B cell (primary cell): ENCODE measurements around the gene MRPS2. TPM values are rescaled to one million over a fixed set of nuclear protein-coding genes. Genes with fewer than 3 reads are reported as not detected.

Experiments used
- ATAC-seq: fragments of 200-7000 bp; cut with Tn5 transposase; one replicate; pipeline ENCODE4 v1.10.0; 2021; ENCODE audit warnings: low read depth, mild to moderate bottlenecking, moderate number of reproducible peaks, moderate library complexity
- CTCF ChIA-PET: fragments of 350-600 bp; sonication (Branson Sonifier 250); formaldehyde crosslinking; loops from one replicate; lab custom pipeline; 2021; ENCODE audit warnings: antibody characterized with exemption, inconsistent platforms; lab: Charles Lee
- POLR2A ChIA-PET: fragments of 350-600 bp; sonication (Branson Sonifier 250); formaldehyde crosslinking; loops from one replicate; lab custom pipeline; 2021; ENCODE audit warnings: antibody characterized with exemption; lab: Charles Lee
- DNase-seq: peaks from one replicate; pipeline ENCODE4 v3.0.0; 2013
- H2AFZ ChIP-seq: 2 replicates; pipeline ENCODE4 v1.6.1; 2012; ENCODE audit warnings: mild to moderate bottlenecking, low read depth, low read length; ENCODE audit not compliant: insufficient read depth, poor library complexity, severe bottlenecking
- H3K27ac ChIP-seq, 2 donors: 1 replicate in 1 of 2; 2 replicates in 1 of 2; pipeline ENCODE4 v1.5.1; 2012 to 2013; ENCODE audit warnings: low read length in 2 of 2, mild to moderate bottlenecking in 2 of 2, moderate library complexity in 1 of 2
- H3K27me3 ChIP-seq, 4 experiments: fragments of 200-600 bp in 1 of 4; sonication (generic) in 1 of 4; replicated peaks in 1 of 4; 1 replicate in 2 of 4; 2 replicates in 2 of 4; pipeline versions ENCODE4 v1.6.1 to v1.7.0; 2013 to 2016; ENCODE audit warnings: low read length in 3 of 4, mild to moderate bottlenecking in 2 of 4, mixed read lengths in 1 of 4, moderate library complexity in 1 of 4; ENCODE audit not compliant: insufficient read depth in 4 of 4, control insufficient read depth in 3 of 4; ENCODE audit errors: control extremely low read depth in 1 of 4
- H3K36me3 ChIP-seq, 2 experiments: replicated peaks in 1 of 2; 1 replicate in 1 of 2; 2 replicates in 1 of 2; pipeline versions ENCODE4 v1.6.1 to v1.7.1; 2013; ENCODE audit warnings: low read length in 1 of 2; ENCODE audit not compliant: insufficient read depth in 2 of 2, control insufficient read depth in 1 of 2; ENCODE audit errors: control extremely low read depth in 1 of 2, extremely low read depth in 1 of 2
- H3K4me1 ChIP-seq, 2 donors: fragments of 200-600 bp in 1 of 2; sonication (generic) in 1 of 2; 1 replicate in 1 of 2; 2 replicates in 1 of 2; pipeline versions ENCODE4 v1.5.1 to v1.6.1; 2013 to 2017; ENCODE audit warnings: low read length in 2 of 2; ENCODE audit not compliant: control insufficient read depth in 2 of 2, insufficient read depth in 2 of 2
- H3K4me2 ChIP-seq: replicated peaks from 2 replicates; pipeline ENCODE3; 2012; ENCODE audit warnings: mild to moderate bottlenecking, low read depth, low read length; ENCODE audit not compliant: poor library complexity, severe bottlenecking
- H3K4me3 ChIP-seq, 5 experiments: fragments of 200-600 bp in 1 of 5; sonication (generic) in 1 of 5; 1 replicate in 3 of 5; 2 replicates in 2 of 5; pipeline versions ENCODE4 v1.5.1 to v1.7.0; 2011 to 2016; ENCODE audit warnings: low read length in 4 of 5, mild to moderate bottlenecking in 4 of 5, low read depth in 2 of 5, control low read depth in 1 of 5, moderate library complexity in 1 of 5; ENCODE audit not compliant: insufficient read depth in 1 of 5; ENCODE audit errors: control extremely low read depth in 1 of 5, extremely low read depth in 1 of 5
- H3K79me2 ChIP-seq: fragments of 200-600 bp; sonication (generic); one replicate; pipeline ENCODE4 v1.6.0; 2016; ENCODE audit warnings: low read length; ENCODE audit not compliant: control insufficient read depth, insufficient read depth
- H3K9ac ChIP-seq: fragments of 200-600 bp; sonication (generic); 2 replicates; pipeline ENCODE4 v1.6.1; 2017; ENCODE audit warnings: mild to moderate bottlenecking, low read length, moderate library complexity
- H3K9me3 ChIP-seq, 3 donors: one replicate each; pipeline versions ENCODE4 v1.6.1 to v1.7.1; 2013; ENCODE audit warnings: low read length in 2 of 3; ENCODE audit not compliant: control insufficient read depth in 2 of 3, insufficient read depth in 1 of 3; ENCODE audit errors: control extremely low read depth in 1 of 3
- H4K20me1 ChIP-seq: 2 replicates; pipeline ENCODE4 v1.6.0; 2012; ENCODE audit warnings: mild to moderate bottlenecking, low read length; ENCODE audit not compliant: insufficient read depth, control insufficient read depth, poor library complexity, severe bottlenecking
- H3K27ac Mint-ChIP-seq: one replicate; pipeline ENCODE4 v1.8.0; 2021; ENCODE audit warnings: mixed read lengths
- H3K27me3 Mint-ChIP-seq: one replicate; pipeline ENCODE4 v1.8.0; 2021; ENCODE audit warnings: mixed read lengths
- H3K4me1 Mint-ChIP-seq: one replicate; pipeline ENCODE4 v1.8.0; 2021; ENCODE audit warnings: mixed read lengths
- H3K4me3 Mint-ChIP-seq: one replicate; pipeline ENCODE4 v1.8.0; 2021; ENCODE audit warnings: mixed read lengths
- H3K9me3 Mint-ChIP-seq: one replicate; pipeline ENCODE4 v1.8.0; 2022; ENCODE audit warnings: mixed read lengths; ENCODE audit not compliant: insufficient read depth
- CTCF ChIP-seq: fragments of 200-600 bp; IDR thresholded peaks from one replicate; pipeline ENCODE4 v1.8.0; 2022; ENCODE audit warnings: antibody characterized with exemption, mild to moderate bottlenecking
- EZH2 ChIP-seq: IDR thresholded peaks from 2 replicates; pipeline ENCODE4 v1.6.1; 2012; ENCODE audit warnings: borderline replicate concordance, low read depth, mild to moderate bottlenecking, moderate library complexity, low read length; ENCODE audit not compliant: insufficient read depth, poor library complexity, severe bottlenecking
- WGBS: methylation state at CpG from one replicate; pipeline ENCODE4 v1.1.5; 2013; ENCODE audit warnings: missing lambda C conversion rate; ENCODE audit not compliant: insufficient coverage; 5-methylcytosine and 5-hydroxymethylcytosine counted together
- intact Hi-C: fragments of 100-400 bp; cut with micrococcal nuclease; formaldehyde crosslinking; loops from one replicate; pipeline ENCODE4 v1.10.0; 2022
- polyA plus RNA-seq: library from polyadenylated mRNA; depleted of rRNA; stranded (reverse); fragments of >200 nt; gene quantifications from 2 replicates; pipeline ENCODE4 v1.2.3, GENCODE V29; 2012
- total RNA-seq, 2 donors: library from RNA; stranded (reverse); fragments of 120-200 nt in 1 of 2; gene quantifications; 1 replicate in 1 of 2; 2 replicates in 1 of 2; pipeline versions ENCODE4 v1.2.3 to v1.2.4, GENCODE V29; 2013 to 2022

The MRPS2 gene
- total and polyA plus RNA-seq, 2 donors (not counting 1 experiment from before 2014, with no cell fraction given): 26.7 to 55.1 TPM

GRCh38 chr9:135552698-135553171 lies 52.3 kb downstream of the MRPS2 start:
- Histone ChIP-seq H3K9ac (no peak overlapping the region), H3K79me2 (no peaks in the 10 kb centered on the region), H3K9me3 (peaks cover 0 to 9% (median 0%) of the 10 kb centered on the region in 3 donors), H3K4me2 (no peak overlapping the region), H3K27me3 (no peaks in the 10 kb centered on the region), H3K4me3 (no peak overlapping the region), H4K20me1 (no peaks in the 10 kb centered on the region), H3K4me1 (no peaks in the 10 kb centered on the region), H3K27ac (no peak overlapping the region), H2AFZ (no peak overlapping the region), H3K36me3 (no peaks in the 10 kb centered on the region)
- intact Hi-C loops: no loop called here
- no peak for ATAC-seq
- no peak overlapping the region for H3K4me3 Mint-ChIP-seq
- H3K4me1 Mint-ChIP-seq: no peaks in the 10 kb centered on the region
- peaks cover 3% of the 10 kb centered on the region for H3K9me3 Mint-ChIP-seq
- DNase-seq: no peak
- H3K27me3 Mint-ChIP-seq: no peaks in the 10 kb centered on the region
- ChIA-PET CTCF (no interaction called here), POLR2A (no interaction called here)
- 98% methylated on average over 7 of the region's 19 CpGs for WGBS
- no peak overlapping the region for H3K27ac Mint-ChIP-seq
- TF ChIP-seq EZH2: no peak
- no peak for TF ChIP-seq CTCF

Other genes with a start within 250 kb of the MRPS2 start
- gene PPP1R26, start 20.9 kb upstream of the MRPS2 start, total RNA-seq: 7.8 and 11.8 TPM in 2 replicates
- gene PPP1R26, start 20.9 kb upstream of the MRPS2 start, polyA plus RNA-seq: 1.1 and 1.9 TPM in 2 replicates
- gene LCN1, start 20.8 kb downstream of the MRPS2 start, total RNA-seq: not detected in 2 replicates
- not detected in 2 replicates for gene LCN1, start 20.8 kb downstream of the MRPS2 start, polyA plus RNA-seq
- not detected in 2 replicates for gene OBP2A, start 45.4 kb downstream of the MRPS2 start, total RNA-seq
- gene OBP2A, start 45.4 kb downstream of the MRPS2 start, polyA plus RNA-seq: not detected in 2 replicates
- gene PAEP, start 61.1 kb downstream of the MRPS2 start, total RNA-seq: not detected in 2 replicates
- gene PAEP, start 61.1 kb downstream of the MRPS2 start, polyA plus RNA-seq: not detected in 2 replicates
- gene GLT6D1, start 138.9 kb downstream of the MRPS2 start, total RNA-seq: 0.19 TPM in 1 of 2 replicates, not detected in the other
- not detected in 2 replicates for gene GLT6D1, start 138.9 kb downstream of the MRPS2 start, polyA plus RNA-seq
- not detected in 2 replicates for gene LCN9, start 162.6 kb downstream of the MRPS2 start, total RNA-seq
- gene LCN9, start 162.6 kb downstream of the MRPS2 start, polyA plus RNA-seq: not detected in 2 replicates
- gene SOHLH1, start 198.8 kb downstream of the MRPS2 start, total RNA-seq: not detected in 2 replicates
- gene SOHLH1, start 198.8 kb downstream of the MRPS2 start, polyA plus RNA-seq: not detected in 2 replicates
- gene KCNT1, start 201.5 kb downstream of the MRPS2 start, total RNA-seq: not detected in 2 replicates
- not detected in 2 replicates for gene KCNT1, start 201.5 kb downstream of the MRPS2 start, polyA plus RNA-seq